ENCODE results near the gene CACNB1.

CACNB1 gene

DNA sequence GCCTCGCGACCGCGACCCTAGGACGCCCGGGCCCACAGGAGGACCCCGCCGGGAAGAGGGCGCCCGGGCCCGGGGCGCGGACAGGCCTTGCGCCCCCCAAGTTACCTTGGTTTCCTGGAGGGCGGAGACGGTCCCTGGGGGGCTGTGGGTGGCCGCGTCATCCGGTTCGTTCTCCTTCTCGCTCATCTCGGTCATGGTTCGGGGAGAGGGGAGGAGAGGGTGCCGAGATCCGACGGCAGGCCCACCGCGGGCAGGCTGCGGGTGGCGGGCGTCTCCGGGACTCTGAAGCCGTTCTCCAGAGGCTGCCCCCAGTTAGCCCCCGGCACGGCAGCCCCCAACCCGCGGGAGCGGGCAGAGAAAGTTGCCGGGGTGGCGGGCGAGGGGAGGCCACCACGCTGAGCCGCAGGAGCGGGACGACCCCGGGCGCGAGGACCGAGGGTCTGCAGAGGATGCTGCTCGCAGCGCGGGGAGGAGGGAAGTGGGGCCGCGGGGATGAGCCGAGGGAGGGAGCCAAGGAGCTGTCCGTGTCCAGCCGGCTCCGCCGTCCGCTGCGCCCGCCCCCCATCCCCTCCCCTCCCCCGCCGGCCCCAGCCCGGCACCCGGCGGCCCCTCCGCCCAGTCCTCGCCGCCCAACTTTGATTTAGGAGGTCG lies 28.0 kb upstream of the CACNB1 start, which contains the start of gene STAC2:
Gene STAC2, minus strand, starts transcription at position 638 of the 651 bp plus-strand sequence. Its CDS starts 443 bp downstream, at position 195.
- DNase-seq: no peak

DNA sequence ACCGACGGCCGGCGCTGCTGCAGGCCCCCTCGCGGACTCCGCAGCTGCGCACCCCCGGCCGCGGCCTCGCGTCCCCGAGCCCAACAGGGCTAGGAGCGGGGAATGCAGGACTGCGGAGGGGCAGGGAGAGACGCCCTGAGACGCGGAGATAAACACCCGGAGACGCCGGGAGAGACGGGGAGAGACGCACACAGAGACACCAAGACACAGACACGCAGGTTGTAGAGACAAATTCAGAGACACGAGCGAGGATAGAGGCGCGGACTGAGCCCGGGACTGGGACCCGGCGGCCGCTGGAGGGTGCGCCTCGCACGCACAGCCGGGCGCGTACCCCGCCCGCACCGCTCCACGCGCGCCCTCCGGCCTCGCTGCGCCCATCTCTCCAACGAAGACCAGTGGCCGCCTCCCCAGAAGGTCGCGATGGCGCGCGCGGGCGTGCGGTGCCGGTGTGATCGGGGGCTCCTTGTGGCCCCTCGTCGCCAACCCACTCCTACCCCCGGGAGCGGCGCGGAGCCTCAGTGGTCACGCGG lies 27.4 kb upstream of the CACNB1 start:
- no peak for DNase-seq

DNA sequence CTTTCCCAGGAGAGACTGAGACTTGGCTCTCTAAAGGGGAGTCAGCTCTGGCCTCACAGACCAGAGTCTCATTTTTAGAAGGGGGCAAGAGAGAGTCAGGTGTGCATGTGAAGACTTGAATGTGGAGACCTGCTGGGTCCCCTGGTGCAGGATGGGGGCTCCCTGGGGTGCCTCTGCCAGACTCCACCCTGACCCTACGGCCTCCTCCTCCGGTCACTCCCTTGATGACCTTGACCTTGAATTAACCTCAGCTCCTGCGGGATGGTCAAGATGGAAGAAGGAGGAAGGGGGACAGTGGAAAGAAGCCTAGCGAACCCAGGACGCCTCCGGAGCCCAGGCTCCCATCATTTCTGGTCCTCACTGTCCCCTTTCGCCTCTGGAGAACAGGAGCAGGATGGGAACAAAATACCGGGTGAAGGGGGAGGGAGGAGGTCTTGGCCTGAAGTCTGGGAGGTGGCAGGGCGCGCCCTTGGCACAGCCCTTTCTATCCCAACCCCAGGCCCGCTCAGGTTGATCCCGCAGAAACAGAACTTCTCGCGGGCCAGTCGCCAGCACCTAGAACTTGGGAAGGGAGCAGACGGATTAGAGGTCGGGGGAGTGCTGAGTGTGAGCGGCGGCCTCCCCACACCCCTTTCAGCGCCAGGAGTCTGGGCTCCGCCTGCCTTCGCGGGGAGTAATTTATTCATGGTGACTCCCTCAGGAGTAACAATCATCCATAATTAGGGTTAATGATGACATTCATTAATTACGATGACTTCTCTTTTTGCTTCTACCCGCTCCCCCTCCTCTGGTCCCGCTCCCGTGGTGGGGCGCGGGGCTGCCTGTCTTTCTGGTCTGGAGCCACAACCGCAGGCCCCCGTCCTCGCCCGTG lies 26.7 kb upstream of the CACNB1 start:
- no peak for DNase-seq

- DNase-seq: no peak
Measured at GRCh38 chr17:39222866-39223834, 25.7 kb upstream of the CACNB1 start.

GRCh38 chr17:39222151-39222550 lies 24.7 kb upstream of the CACNB1 start:
- no peak for DNase-seq

DNA sequence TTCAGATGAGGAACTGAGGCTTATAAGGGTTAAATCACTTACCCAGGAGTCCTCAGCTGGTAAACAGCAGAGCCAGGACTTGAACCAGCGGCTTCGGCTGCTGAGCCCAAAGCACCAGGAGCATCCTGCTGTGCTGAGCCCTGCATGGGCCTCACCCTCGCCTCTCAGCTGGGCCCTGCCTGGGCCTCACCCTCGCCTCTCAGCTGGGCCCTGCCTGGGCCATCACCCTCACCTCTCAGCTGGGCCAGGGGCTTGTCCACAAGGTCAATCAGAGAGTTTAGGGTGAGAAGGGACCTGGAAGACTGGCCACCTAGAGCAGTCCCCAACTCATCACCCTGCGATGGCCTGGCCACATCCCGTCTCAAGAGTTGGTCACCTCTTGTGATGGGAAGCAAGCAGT lies 24.1 kb upstream of the CACNB1 start:
- DNase-seq: no peak

GRCh38 chr17:39219647-39220154 lies 22.2 kb upstream of the CACNB1 start:
- peak; percentile 91 for DNase-seq

- DNase-seq: no peak
Measured at GRCh38 chr17:39218906-39219305, 21.4 kb upstream of the CACNB1 start.

- DNase-seq: no peak
Measured at GRCh38 chr17:39217734-39218369, 20.4 kb upstream of the CACNB1 start.

DNA sequence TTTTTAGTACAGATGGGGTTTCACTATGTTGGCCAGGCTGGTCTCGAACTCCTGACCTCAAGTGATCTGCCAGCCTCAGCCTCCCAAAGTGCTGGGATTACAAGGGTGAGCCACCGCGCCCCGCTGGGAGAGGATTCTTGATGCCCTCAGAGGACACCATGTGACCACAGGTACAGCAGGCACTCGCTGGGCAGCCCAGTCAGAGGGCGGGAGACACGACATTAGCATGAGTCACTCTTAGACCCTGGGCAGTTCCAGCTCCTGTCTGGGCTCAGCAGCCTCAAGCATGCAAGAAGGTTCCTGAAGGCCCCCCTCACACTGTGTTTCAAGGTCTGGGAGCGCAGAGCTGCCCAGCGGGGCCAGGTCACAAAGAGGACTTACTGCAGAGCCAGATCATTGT lies 16.4 kb upstream of the CACNB1 start:
- DNase-seq: no peak

DNA sequence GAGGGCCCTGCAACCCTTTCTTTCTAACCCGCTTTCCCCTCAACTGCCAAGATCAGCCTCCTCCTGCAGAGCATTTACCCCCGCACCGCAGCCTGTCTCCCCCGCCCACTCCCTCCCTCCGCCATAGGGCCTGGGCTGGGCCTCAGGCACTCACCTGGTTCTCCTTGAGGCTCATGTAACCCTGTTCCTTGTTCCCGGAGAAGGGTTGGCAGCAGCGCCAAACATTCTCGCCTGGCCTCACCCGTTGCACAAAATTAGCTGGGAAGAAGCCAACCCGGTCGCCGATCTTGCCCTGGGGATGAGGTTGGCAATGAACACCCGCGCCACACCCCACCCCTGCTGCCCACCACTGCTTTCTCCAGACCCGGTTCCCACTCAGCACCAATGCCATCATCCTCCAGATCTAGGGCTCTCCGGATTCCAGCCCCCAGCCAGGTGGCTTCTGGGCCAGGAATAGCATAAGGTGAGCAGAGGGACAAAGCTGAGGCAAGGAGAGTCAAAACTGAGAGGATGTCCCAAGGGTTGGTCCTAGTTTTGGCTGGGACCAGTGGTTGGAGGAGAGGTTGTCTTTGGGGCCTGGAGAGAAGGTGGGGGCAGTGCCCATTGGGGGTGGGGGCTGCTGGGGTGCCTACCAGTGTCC lies 15.5 kb upstream of the CACNB1 start:
- no peak for DNase-seq

DNA sequence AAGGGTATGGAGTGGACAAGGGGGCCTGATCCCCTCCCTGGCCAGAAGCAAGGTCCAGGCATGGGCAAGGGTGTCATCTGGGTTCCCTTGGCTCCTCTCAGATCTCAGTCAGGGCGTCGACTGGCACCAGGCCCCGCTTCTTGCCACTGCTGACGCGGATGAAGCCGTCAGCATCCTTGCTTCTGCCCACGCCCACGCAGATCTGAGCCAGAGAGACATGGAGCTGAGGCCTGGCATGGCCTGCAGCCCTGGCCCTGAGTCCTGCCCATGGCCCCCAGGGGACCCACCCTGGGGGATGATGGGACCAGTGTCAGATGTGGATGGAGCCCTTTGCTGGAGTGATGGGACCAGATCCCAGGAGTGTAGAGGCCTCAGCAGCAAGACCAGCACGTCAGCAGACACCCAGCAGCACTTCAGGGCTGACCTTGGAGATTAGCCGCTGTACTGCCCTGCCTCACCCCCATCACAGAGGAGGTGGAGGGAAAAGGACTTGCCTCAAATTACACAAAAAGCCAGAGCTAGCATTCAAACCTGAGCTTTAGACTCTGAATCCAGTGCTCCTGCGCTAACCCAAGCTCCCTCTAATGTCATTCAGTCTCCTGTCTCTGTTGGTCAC lies 14.8 kb upstream of the CACNB1 start:
- DNase-seq: no peak

DNA sequence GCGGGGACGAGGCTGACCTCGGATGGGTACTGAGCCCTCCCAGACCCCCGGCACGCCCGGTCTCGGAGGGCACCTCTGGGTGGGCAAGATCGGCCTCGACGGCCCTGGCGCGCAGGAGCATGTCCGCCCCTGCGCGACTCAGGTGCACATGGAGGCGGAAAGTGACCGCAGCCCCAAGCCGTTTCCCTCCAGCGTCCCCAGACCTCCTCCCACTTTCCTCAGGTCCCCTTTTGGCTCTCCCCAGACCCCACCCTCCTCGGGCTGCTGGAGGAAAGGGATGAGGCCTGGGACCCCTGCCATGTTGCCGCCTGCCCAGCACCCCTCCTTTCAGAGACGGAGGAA lies 12.6 kb upstream of the CACNB1 start:
- no peak for DNase-seq

- no peak for DNase-seq
Measured at GRCh38 chr17:39209317-39210092, 12.0 kb upstream of the CACNB1 start.

DNA sequence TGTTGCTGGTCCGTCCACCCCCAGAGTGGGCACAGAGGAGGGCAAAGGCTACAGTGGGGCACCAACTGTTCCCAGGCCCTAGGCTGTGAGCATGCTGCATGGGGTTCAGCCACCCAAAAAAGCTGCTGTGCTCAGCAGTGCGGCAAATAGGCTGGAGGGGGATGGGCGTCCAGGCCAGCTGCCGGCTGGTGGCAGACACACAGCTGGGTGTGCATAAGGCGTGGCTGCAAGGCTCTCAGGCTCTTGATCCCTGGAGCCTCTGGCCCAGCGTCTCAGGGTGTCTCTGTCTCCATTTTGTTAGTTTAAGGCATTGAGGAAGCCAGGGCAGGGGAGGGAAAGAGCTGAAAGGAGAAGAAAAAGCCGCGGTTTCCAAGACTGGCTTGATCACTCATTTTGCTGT lies 11.4 kb upstream of the CACNB1 start:
- no peak for DNase-seq

DNA sequence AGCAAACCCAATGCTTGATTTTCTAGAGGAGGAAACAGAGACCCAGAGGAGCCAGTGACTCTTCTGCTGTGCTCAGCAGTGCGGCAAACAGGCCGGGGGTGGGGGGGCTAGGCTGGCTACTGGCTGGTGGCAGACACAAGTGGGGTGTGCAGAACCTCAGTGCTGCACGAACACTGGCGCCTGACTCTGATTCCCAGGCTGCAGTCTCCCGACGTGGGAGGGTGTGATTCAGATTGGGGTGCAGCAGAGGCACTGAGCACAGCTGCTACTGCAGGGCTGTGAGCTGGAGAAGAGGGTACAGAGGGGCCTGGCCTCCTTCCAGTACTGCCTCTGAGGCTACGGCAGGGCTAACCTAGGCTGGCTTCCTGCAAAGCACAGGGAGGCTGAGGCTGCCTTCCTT lies 10.7 kb upstream of the CACNB1 start:
- no peak for DNase-seq

DNA sequence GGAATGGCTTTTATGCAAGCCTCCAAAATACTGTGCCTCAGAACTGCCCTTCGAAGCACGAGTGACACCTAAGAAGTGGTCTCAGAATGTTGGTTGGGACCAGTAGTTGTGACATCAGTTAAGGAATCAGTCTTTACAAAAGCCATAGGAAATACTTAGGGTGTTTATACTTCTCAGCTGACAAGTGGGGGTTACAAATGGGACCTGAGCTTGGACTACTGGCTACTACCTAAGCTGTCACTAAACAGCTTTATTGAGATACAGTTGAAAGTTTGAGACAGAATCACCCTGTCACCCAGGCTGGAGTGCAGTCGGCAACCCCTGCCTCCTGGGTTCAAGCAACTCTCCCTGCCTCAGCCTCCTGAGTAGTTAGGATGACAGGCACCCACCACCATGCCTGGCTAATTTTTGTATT lies 7.7 kb upstream of the CACNB1 start:
- DNase-seq: no peak

DNA sequence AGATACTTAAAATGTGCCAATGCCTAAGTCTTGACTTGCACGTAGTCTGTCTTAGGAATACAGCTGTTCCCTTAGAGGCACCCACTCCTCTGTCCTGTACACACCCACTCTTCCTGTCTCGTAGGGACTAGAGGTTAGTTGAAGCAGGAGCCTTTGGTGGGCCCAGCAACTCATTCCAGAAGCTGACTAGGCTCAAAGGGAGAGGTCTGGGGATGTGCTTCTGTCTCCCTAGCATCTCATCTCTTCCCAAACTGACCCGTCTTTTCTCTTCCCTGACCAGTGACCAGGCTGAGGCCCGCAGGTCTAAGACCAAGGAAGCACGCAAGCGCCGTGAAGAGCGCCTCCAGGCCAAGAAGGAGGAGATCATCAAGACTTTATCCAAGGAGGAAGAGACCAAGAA lies 6.8 kb upstream of the CACNB1 start:
- DNase-seq: no peak

GRCh38 chr17:39200957-39201510 lies 3.6 kb upstream of the CACNB1 start:
- DNase-seq: no peak
